Measurements from ENCODE around the gene OPHN1.

- TF ChIP-seq CTCF (IDR thresholded peaks at IDR 0.05; ENCODE audit: extremely low read depth in 1 of 2, insufficient read depth in 1 of 2, low read depth in 1 of 2, low read length in 2 of 2) (no peak), GATA2 (IDR thresholded peaks at IDR 0.05; ENCODE audit: insufficient read depth, insufficient read length, low read depth, low read length) (no peak), POLR2AphosphoS5 (IDR thresholded peaks at IDR 0.05; ENCODE audit: insufficient read depth, low read depth, low read length) (no peak), EZH2 (IDR thresholded peaks at IDR 0.05; ENCODE audit: borderline replicate concordance, low read depth, low read length, severe bottlenecking) (no peak)
Observed at GRCh38 chrX:68232206-68232605, 201.1 kb downstream of the OPHN1 start.

Measured in endothelial cell of umbilical vein (primary cell).